SK-N-MC (cell line): Measurements from ENCODE around the gene DOCK6.

Experiments used
- DNase-seq: peaks from one replicate; pipeline ENCODE4 v3.0.0-alpha.2; 2011; ENCODE audit warnings: low read depth, low spot score
- H3K27ac ChIP-seq: fragments of 200-600 bp; sonication (generic); 2 replicates; pipeline ENCODE4 v1.5.1; 2016; ENCODE audit warnings: mixed run types
- H3K36me3 ChIP-seq: fragments of 200-600 bp; sonication (generic); 2 replicates; pipeline ENCODE4 v1.6.1; 2017; ENCODE audit warnings: antibody characterized with exemption, low read length, mixed read lengths; ENCODE audit not compliant: insufficient read depth
- H3K4me3 ChIP-seq: fragments of 200-600 bp; sonication (generic); 2 replicates; pipeline ENCODE4 v1.5.1; 2016
- H3K9ac ChIP-seq: fragments of 200-600 bp; sonication (generic); 2 replicates; pipeline ENCODE4 v1.8.0; 2017; ENCODE audit warnings: mixed run types, mixed read lengths; ENCODE audit not compliant: insufficient read length
- H3K9me3 ChIP-seq: fragments of 200-600 bp; sonication (generic); 2 replicates; pipeline ENCODE4 v1.6.1; 2017; ENCODE audit warnings: low read depth, mild to moderate bottlenecking, antibody characterized with exemption, low read length, moderate library complexity, mixed read lengths
- EZH2 ChIP-seq: fragments of 200-600 bp; sonication (generic); IDR thresholded peaks from one replicate; pipeline ENCODE4 v1.6.1; 2017; ENCODE audit warnings: antibody characterized with exemption
- FOXP2 ChIP-seq: optimal IDR thresholded peaks from 2 replicates; pipeline ENCODE3; 2011; ENCODE audit warnings: mild to moderate bottlenecking, moderate library complexity; ENCODE audit not compliant: insufficient read depth; ENCODE audit errors: extremely low read length, control extremely low read depth
- POLR2AphosphoS5 ChIP-seq: IDR thresholded peaks from 2 replicates; pipeline ENCODE4 v1.6.1; 2012; ENCODE audit warnings: mild to moderate bottlenecking, low read depth, low read length, borderline replicate concordance

The DOCK6 gene

DNA sequence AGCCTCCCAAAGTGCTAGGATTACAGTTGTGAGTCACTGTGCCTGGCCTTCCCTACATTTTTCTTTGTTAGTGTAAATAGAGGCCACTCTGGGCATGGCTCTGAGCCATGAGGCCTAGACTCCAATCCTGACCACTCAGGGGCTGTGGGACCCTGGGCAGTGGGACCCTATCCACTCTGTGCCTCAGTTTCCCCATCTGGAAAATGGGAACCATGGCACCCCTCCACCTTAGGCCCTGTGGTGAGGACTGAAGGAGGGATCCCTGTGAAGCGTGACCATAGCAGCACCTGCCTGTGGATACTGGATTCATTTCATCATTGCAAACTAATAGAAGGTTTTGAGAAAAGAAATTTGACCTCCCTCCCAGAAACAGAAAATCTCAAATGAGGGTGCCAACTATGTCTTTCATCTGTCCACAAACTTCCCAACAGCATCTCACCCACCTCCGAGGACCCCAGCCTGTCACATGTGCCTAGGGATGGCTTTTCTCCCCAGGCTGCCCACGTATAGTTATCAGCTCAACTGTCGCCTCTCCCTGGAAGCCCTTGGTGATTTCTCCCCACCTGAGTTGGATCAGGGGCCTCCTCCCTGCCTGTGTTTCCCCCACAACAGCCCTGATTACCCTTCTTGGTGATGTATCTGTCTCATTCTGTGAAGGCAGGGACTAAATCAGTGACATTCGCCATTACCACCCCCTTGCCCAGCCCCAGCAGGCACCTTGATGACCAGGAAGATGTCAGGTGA, 17.3 kb downstream of the DOCK6 start:
- Histone ChIP-seq H3K9ac (no peak overlapping the region), H3K9me3 (no peaks in the 10 kb centered on the region), H3K36me3 (no peaks in the 10 kb centered on the region), H3K27ac (no peak overlapping the region), H3K4me3 (no peak overlapping the region)
- TF ChIP-seq EZH2 (no peak), FOXP2 (no peak), POLR2AphosphoS5 (no peak)
- DNase-seq: no peak

DNA sequence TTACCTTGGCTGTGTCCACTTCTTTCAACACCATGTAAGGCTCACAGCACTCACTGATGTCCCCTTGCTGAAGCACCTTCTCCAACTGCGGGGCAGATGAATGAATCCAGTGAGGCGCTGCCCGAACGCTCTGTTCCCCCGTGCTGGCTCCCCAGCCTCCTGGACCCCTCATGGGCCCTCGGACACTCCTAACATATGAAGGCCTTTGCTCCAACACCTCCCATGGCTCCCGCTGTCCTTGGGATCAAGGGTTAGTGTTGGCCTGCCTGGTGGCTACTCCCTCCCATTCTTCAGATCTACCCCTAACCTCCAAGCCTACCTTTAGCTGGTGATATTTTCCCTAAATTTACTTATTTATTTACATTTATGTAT, 18.5 kb downstream of the DOCK6 start:
- Histone ChIP-seq H3K9ac (no peak overlapping the region), H3K27ac (no peak overlapping the region), H3K36me3 (no peaks in the 10 kb centered on the region), H3K9me3 (no peaks in the 10 kb centered on the region), H3K4me3 (peak overlapping the region; percentile 72)
- DNase-seq: no peak
- no peak for TF ChIP-seq FOXP2
- TF ChIP-seq POLR2AphosphoS5: no peak
- no peak for TF ChIP-seq EZH2

DNA sequence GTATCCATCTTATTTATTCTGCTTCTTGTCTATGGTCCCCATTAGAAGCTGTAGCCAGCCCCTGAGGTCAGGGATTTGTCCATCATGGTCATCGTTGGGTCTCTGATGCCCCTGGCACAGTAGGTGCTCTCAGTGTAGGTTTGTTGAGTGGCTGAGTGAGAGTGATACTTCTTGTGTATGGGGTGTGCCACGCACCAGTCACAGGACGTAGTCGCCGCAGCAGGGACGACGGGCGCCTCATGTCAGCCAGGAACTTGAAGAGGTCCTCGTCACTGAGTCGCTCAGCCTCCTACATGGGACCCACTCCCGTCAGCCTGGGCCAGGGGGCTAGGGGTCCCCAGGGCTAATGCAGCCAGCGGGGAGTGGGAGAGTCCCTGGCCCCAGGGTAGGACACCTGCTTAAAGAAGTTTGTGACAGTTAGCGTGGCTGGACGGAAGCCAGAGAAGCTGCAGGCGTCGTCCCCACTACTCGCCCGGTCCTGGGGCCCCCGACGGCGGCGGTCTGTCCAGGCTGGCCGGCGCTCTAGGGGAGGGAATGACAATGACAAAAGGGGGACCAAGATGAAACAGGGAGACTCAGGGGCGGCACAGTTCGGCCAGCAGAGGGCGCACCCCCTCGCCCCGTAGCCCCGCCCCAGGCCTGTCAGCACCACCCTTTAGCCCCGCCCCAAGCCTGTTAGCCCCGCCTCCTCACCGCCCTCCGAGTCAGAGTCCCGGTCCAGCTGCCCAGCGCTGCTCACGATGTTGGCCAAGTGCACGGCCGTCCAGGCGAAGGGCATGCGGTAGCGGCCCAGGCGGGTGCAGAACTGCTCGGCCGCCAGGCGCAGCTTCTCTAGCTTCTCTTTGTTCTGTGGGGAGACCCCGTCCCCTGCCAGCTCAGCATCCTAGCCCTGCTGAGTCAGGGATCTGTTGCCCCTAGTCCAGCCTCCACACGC, 19.2 kb downstream of the DOCK6 start:
- no peak for TF ChIP-seq EZH2
- no peak for TF ChIP-seq FOXP2
- no peak for TF ChIP-seq POLR2AphosphoS5
- H3K4me3 ChIP-seq: peak overlapping the region; percentile 72
- no peaks in the 10 kb centered on the region for H3K36me3 ChIP-seq
- no peak for DNase-seq
- H3K9me3 ChIP-seq: no peaks in the 10 kb centered on the region
- no peak overlapping the region for H3K9ac ChIP-seq
- no peak overlapping the region for H3K27ac ChIP-seq

- Histone ChIP-seq H3K27ac (no peak overlapping the region), H3K9me3 (no peaks in the 10 kb centered on the region), H3K36me3 (no peaks in the 10 kb centered on the region), H3K4me3 (no peak overlapping the region), H3K9ac (no peak overlapping the region)
- DNase-seq: no peak
- TF ChIP-seq FOXP2 (no peak), POLR2AphosphoS5 (no peak), EZH2 (no peak)
Observed at GRCh38 chr19:11242025-11242424, 20.3 kb downstream of the DOCK6 start.

- Histone ChIP-seq H3K4me3 (no peak overlapping the region), H3K27ac (no peak overlapping the region), H3K36me3 (no peaks in the 10 kb centered on the region), H3K9me3 (no peaks in the 10 kb centered on the region), H3K9ac (no peak overlapping the region)
- no peak for DNase-seq
- TF ChIP-seq POLR2AphosphoS5 (no peak), EZH2 (no peak), FOXP2 (no peak)
Observed at GRCh38 chr19:11240008-11240444, 22.3 kb downstream of the DOCK6 start.

- Histone ChIP-seq H3K4me3 (no peak within 1 kb of the TSS), H3K36me3 (no peaks in the 10 kb centered on the region), H3K9me3 (no peaks in the 10 kb centered on the region), H3K9ac (no peak within 1 kb of the TSS), H3K27ac (no peak within 1 kb of the TSS)
- no peak for TF ChIP-seq POLR2AphosphoS5
- no peak for TF ChIP-seq FOXP2
- no peak for TF ChIP-seq EZH2
- DNase-seq: no peak
Observed at GRCh38 chr19:11239377-11240000, 22.8 kb downstream of the DOCK6 start, which contains the start of gene ANGPTL8. Gene ANGPTL8 (plus strand): TSS chr19:11239619. CDS start chr19:11239638, 19 bp downstream.

- H3K36me3 ChIP-seq: no peaks in the 10 kb centered on the region
- H3K9me3 ChIP-seq: no peaks in the 10 kb centered on the region
- TF ChIP-seq EZH2: no peak
- no peak for TF ChIP-seq FOXP2
- H3K27ac ChIP-seq: no peak overlapping the region
- DNase-seq: no peak
- no peak overlapping the region for H3K9ac ChIP-seq
- no peak overlapping the region for H3K4me3 ChIP-seq
Observed at GRCh38 chr19:11238781-11239376, 23.4 kb downstream of the DOCK6 start.

DNA sequence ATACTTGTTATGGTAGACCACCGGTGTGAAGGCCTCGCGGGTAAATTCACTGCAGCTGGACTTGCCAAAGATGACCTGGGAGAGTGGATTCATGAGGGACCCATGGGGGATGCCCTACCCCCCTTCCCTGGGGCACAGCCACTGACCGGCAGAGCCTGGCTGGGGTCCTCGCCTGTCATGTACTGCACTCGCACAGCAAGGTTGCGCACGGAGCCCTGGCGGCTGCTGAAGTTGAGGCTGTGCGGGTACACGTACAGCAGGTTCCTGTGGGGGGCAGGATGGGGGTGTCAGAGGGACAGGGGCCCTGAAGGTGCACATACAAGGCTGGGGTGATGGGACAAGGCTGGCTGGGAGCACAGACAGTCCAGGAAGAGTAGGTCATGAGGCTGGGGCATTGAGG, 24.3 kb downstream of the DOCK6 start:
- no peak overlapping the region for H3K27ac ChIP-seq
- no peaks in the 10 kb centered on the region for H3K9me3 ChIP-seq
- H3K4me3 ChIP-seq: no peak overlapping the region
- H3K9ac ChIP-seq: no peak overlapping the region
- DNase-seq: no peak
- no peaks in the 10 kb centered on the region for H3K36me3 ChIP-seq
- TF ChIP-seq EZH2 (no peak), POLR2AphosphoS5 (no peak), FOXP2 (no peak)
